HEK293 (cell line): ENCODE measurements around the gene MMS19.
A peak's percentile ranks its signal among the peaks of the same experiment; 100 is the strongest.

Experiments used
- CTCF ChIA-PET: fragments of 350-600 bp; formaldehyde crosslinking; extraction: SDS; loops from one replicate; lab custom pipeline; 2021; ENCODE audit warnings: antibody characterized with exemption; lab: Yijun Ruan, JAX
- POLR2A ChIA-PET: fragments of 300-600 bp; formaldehyde crosslinking; extraction: SDS; loops from one replicate; lab custom pipeline; 2020; ENCODE audit warnings: antibody characterized with exemption, inconsistent platforms; lab: Yijun Ruan, JAX
- H3K27ac ChIP-seq: fragments of 200-500 bp; sonication (Bioruptor generic); 2 replicates; pipeline ENCODE4 v1.5.1; 2014; ENCODE audit warnings: low read depth, low read length, control low read depth, inconsistent platforms; ENCODE audit errors: extremely low read depth
- H3K36me3 ChIP-seq, 2 experiments: fragments of 200-500 bp in 1 of 2; sonication (Bioruptor generic) in 1 of 2; 1 replicate in 1 of 2; 2 replicates in 1 of 2; pipeline ENCODE4 v1.5.1; 2014 to 2017; ENCODE audit warnings: inconsistent platforms in 2 of 2, low read length in 2 of 2; ENCODE audit not compliant: control insufficient read depth in 2 of 2, insufficient read depth in 1 of 2
- H3K4me1 ChIP-seq: fragments of 200-500 bp; sonication (Bioruptor generic); 2 replicates; pipeline ENCODE4 v1.5.1; 2014; ENCODE audit warnings: mild to moderate bottlenecking, low read length, inconsistent platforms; ENCODE audit not compliant: control insufficient read depth, insufficient read depth
- H3K4me3 ChIP-seq: 2 replicates; pipeline ENCODE4 v1.5.1; 2011; ENCODE audit warnings: low read depth, mild to moderate bottlenecking, control low read depth, low read length, moderate library complexity
- H3K9me3 ChIP-seq: fragments of 200-500 bp; sonication (Bioruptor generic); 2 replicates; pipeline ENCODE4 v1.5.1; 2014; ENCODE audit warnings: low read depth, low read length, inconsistent platforms; ENCODE audit not compliant: control insufficient read depth, insufficient read depth
- GLI4 ChIP-seq: fragments of 450-650 bp; formaldehyde crosslinking; IDR thresholded peaks from 2 replicates; pipeline ENCODE4 v1.5.1; 2016; ENCODE audit warnings: missing biosample characterization, missing genetic modification characterization
- HOXC10 ChIP-seq: sonication (generic); formaldehyde crosslinking; IDR thresholded peaks from 2 replicates; pipeline ENCODE4 v1.8.1; 2023; ENCODE audit warnings: mild to moderate bottlenecking, missing genetic modification reagents
- INSM2 ChIP-seq: fragments of 450-650 bp; formaldehyde crosslinking; IDR thresholded peaks from 2 replicates; pipeline ENCODE4 v1.5.1; 2016; ENCODE audit warnings: missing biosample characterization, missing genetic modification characterization
- KLF9 ChIP-seq: fragments of 450-650 bp; formaldehyde crosslinking; IDR thresholded peaks from 2 replicates; pipeline ENCODE4 v1.5.1; 2016; ENCODE audit warnings: missing biosample characterization, missing genetic modification characterization, low read depth
- PRDM1 ChIP-seq: fragments of 450-650 bp; formaldehyde crosslinking; IDR thresholded peaks from 2 replicates; pipeline ENCODE4; 2016; ENCODE audit warnings: missing biosample characterization, missing genetic modification characterization
- PRDM10 ChIP-seq: fragments of 450-650 bp; formaldehyde crosslinking; IDR thresholded peaks from 2 replicates; pipeline ENCODE4 v1.5.1; 2016; ENCODE audit warnings: missing biosample characterization, missing genetic modification characterization
- SETDB1 ChIP-seq: IDR thresholded peaks from one replicate; pipeline ENCODE4 v1.6.1; 2017; ENCODE audit warnings: mild to moderate bottlenecking, low read length, moderate library complexity, mixed read lengths; ENCODE audit not compliant: insufficient read length
- SP2 ChIP-seq: fragments of 450-650 bp; formaldehyde crosslinking; IDR thresholded peaks from 2 replicates; pipeline ENCODE4 v1.5.1; 2016; ENCODE audit warnings: missing biosample characterization, missing genetic modification characterization
- SP7 ChIP-seq: fragments of 450-650 bp; formaldehyde crosslinking; IDR thresholded peaks from 2 replicates; pipeline ENCODE4 v1.5.1; 2016; ENCODE audit warnings: missing biosample characterization, missing genetic modification characterization
- YY2 ChIP-seq: fragments of 450-650 bp; formaldehyde crosslinking; IDR thresholded peaks from 2 replicates; pipeline ENCODE4 v1.5.1; 2016; ENCODE audit warnings: missing biosample characterization, missing genetic modification characterization
- ZBTB20 ChIP-seq: fragments of 450-650 bp; formaldehyde crosslinking; IDR thresholded peaks from 2 replicates; pipeline ENCODE4 v1.5.1; 2016; ENCODE audit warnings: missing biosample characterization, missing genetic modification characterization
- ZBTB6 ChIP-seq: fragments of 450-650 bp; formaldehyde crosslinking; IDR thresholded peaks from 2 replicates; pipeline ENCODE4 v1.5.1; 2017; ENCODE audit warnings: missing biosample characterization, missing genetic modification characterization
- ZNF138 ChIP-seq: fragments of 450-650 bp; formaldehyde crosslinking; IDR thresholded peaks from 2 replicates; pipeline ENCODE4 v1.5.1; 2016; ENCODE audit warnings: missing biosample characterization, missing genetic modification characterization, borderline replicate concordance
- ZNF24 ChIP-seq: fragments of 450-650 bp; formaldehyde crosslinking; IDR thresholded peaks from 2 replicates; pipeline ENCODE4 v1.5.1; 2016; ENCODE audit warnings: missing biosample characterization, missing genetic modification characterization
- ZNF324 ChIP-seq: fragments of 450-650 bp; formaldehyde crosslinking; IDR thresholded peaks from 2 replicates; pipeline ENCODE4 v1.5.1; 2016; ENCODE audit warnings: missing biosample characterization, missing genetic modification characterization
- ZNF394 ChIP-seq: fragments of 450-650 bp; formaldehyde crosslinking; IDR thresholded peaks from 2 replicates; pipeline ENCODE4 v1.5.1; 2016; ENCODE audit warnings: missing biosample characterization, missing genetic modification characterization, mild to moderate bottlenecking, moderate library complexity, borderline replicate concordance
- ZNF549 ChIP-seq: fragments of 450-650 bp; IDR thresholded peaks from 2 replicates; pipeline ENCODE4 v1.5.1; 2018; ENCODE audit warnings: missing biosample characterization, missing genetic modification characterization, mild to moderate bottlenecking, inconsistent platforms, moderate library complexity
- ZNF561 ChIP-seq: fragments of 450-650 bp; IDR thresholded peaks from 2 replicates; pipeline ENCODE4 v1.5.1; 2018; ENCODE audit warnings: missing biosample characterization, missing genetic modification characterization, borderline replicate concordance
- ZSCAN4 ChIP-seq: fragments of 450-650 bp; formaldehyde crosslinking; IDR thresholded peaks from 2 replicates; pipeline ENCODE4 v1.5.1; 2017; ENCODE audit warnings: missing biosample characterization, missing genetic modification characterization

The MMS19 gene

GRCh38 chr10:97538839-97539238, 40.6 kb upstream of the MMS19 start:
- POLR2A ChIA-PET = no interaction called here
- no peaks in the 10 kb centered on the region for H3K9me3 ChIP-seq
- no peak overlapping the region for H3K4me3 ChIP-seq
- TF ChIP-seq ZNF138 (no peak), SP2 (tag by site-specific recombination) (no peak), ZBTB6 (tag by site-specific recombination) (no peak)
- H3K36me3 ChIP-seq = no peaks in the 10 kb centered on the region
- H3K4me1 ChIP-seq = peaks cover 8% of the 10 kb centered on the region; the same call in 1 of the 2 replicates
- CTCF ChIA-PET = interaction anchor here (0.6 to 5.7 kb wide), 6 partner anchors 9 to 132 kb away, joined by 3 to 27 read pairs (median 4); no protein-coding TSS in a partner anchor
- no peak overlapping the region for H3K27ac ChIP-seq

GRCh38 chr10:97538411-97538810, 40.2 kb upstream of the MMS19 start:
- H3K4me3 ChIP-seq = no peak overlapping the region
- peaks cover 8% of the 10 kb centered on the region; the same call in 1 of the 2 replicates for H3K4me1 ChIP-seq
- POLR2A ChIA-PET = no interaction called here
- H3K9me3 ChIP-seq = no peaks in the 10 kb centered on the region
- no peak overlapping the region for H3K27ac ChIP-seq
- CTCF ChIA-PET = interaction anchor here (0.6 to 5.7 kb wide), 5 partner anchors 9 to 132 kb away, joined by 3 to 27 read pairs (median 3); no protein-coding TSS in a partner anchor
- TF ChIP-seq ZNF394 (tag by site-specific recombination) (no peak), INSM2 (tag by site-specific recombination) (no peak), GLI4 (tag by site-specific recombination) (no peak), HOXC10 (CRISPR knock-in tag) (no peak), ZNF549 (no peak), ZNF24 (tag by site-specific recombination) (no peak), SP7 (tag by site-specific recombination) (no peak), ZSCAN4 (tag by site-specific recombination) (no peak), ZNF324 (tag by site-specific recombination) (no peak), ZNF561 (tag by site-specific recombination) (no peak), SETDB1 (no peak), YY2 (tag by site-specific recombination) (no peak), ZBTB20 (no peak)
- no peaks in the 10 kb centered on the region for H3K36me3 ChIP-seq

GRCh38 chr10:97537186-97537869, 39.1 kb upstream of the MMS19 start:
- Histone ChIP-seq H3K4me1 (no peaks in the 10 kb centered on the region), H3K9me3 (no peaks in the 10 kb centered on the region), H3K4me3 (no peak overlapping the region), H3K36me3 (no peaks in the 10 kb centered on the region), H3K27ac (no peak overlapping the region)
- TF ChIP-seq KLF9 (tag by site-specific recombination) = no peak
- no peak for TF ChIP-seq PRDM1 (tag by site-specific recombination)
- 0 out of 2 replicates have a peak, but pooled peaks have one; percentile 21 for TF ChIP-seq PRDM10 (tag by site-specific recombination)
- TF ChIP-seq, all 188 proteins: peak for 1
- CTCF ChIA-PET = interaction anchor here (0.8 to 5.7 kb wide), 4 partner anchors 9 to 86 kb away, joined by 3 to 27 read pairs (median 14); no protein-coding TSS in a partner anchor
- POLR2A ChIA-PET = no interaction called here
